ENCODE results near the gene MAP1LC3B2.

GRCh38 chr12:116587270-116587669 is 28.1 kb downstream of the MAP1LC3B2 start:
- TF ChIP-seq EZH2 (IDR thresholded peaks at IDR 0.05; ENCODE audit: borderline replicate concordance) (no peak), EZH2phosphoT487 (IDR thresholded peaks at IDR 0.05; ENCODE audit: low read depth, severe bottlenecking, unreplicated experiment) (no peak)
- TF ChIP-seq, protein P1, sequence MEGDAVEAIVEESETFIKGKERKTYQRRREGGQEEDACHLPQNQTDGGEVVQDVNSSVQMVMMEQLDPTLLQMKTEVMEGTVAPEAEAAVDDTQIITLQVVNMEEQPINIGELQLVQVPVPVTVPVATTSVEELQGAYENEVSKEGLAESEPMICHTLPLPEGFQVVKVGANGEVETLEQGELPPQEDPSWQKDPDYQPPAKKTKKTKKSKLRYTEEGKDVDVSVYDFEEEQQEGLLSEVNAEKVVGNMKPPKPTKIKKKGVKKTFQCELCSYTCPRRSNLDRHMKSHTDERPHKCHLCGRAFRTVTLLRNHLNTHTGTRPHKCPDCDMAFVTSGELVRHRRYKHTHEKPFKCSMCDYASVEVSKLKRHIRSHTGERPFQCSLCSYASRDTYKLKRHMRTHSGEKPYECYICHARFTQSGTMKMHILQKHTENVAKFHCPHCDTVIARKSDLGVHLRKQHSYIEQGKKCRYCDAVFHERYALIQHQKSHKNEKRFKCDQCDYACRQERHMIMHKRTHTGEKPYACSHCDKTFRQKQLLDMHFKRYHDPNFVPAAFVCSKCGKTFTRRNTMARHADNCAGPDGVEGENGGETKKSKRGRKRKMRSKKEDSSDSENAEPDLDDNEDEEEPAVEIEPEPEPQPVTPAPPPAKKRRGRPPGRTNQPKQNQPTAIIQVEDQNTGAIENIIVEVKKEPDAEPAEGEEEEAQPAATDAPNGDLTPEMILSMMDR (IDR thresholded peaks at IDR 0.05; ENCODE audit: poor library complexity), result no peak

All from hepatocyte (in vitro differentiated cells).